ENCODE measurements around the gene KLHL12. TPM values are rescaled to one million over a fixed set of nuclear protein-coding genes. Genes with fewer than 3 reads are reported as not detected.

Gene KLHL12
- total and polyA plus RNA-seq, 10 of the 15 experiments (the other 5 are each of a cell fraction or from before 2014, with no cell fraction given), result 16.0 to 53.8 (median 30.3) TPM

DNA sequence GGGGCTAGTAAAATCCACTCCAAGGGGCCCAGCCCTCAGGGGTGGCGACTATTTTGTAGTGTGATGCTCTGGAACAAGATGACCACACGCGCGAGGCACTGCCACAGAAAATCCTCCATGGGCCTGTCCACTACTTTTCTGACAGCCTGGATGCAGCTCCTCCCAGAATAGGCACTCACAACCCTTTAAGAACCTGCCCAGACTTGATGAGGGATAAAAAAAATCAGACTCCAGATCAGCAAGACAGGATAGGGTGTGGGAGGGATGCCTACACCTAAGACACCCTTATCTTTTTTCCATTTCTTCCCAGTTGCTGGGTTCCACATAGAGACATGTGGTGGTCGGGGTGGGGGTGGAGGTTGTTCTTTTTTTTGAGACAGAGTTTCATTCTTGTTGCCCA is 82.8 kb downstream of the KLHL12 start:
- intact Hi-C loops (cut with micrococcal nuclease; ENCODE audit: unreplicated experiment), result no loop called here
- in situ Hi-C loops (cut with MboI), result no loop called here
- DNase-seq (ENCODE audit: low read depth, low spot score) (no peak), ATAC-seq (no peak), FAIRE-seq (no peak)
- Histone ChIP-seq H3K4me3 (no peak overlapping the region), H3K27ac (ENCODE audit: control insufficient read depth, insufficient read depth) (no peak overlapping the region), H3K36me3 (ENCODE audit: control insufficient read depth in 2 of 2, insufficient read depth in 2 of 2, low read length in 1 of 2) (no peaks in the 10 kb centered on the region), H3K9ac (ENCODE audit: control insufficient read depth, insufficient read depth, low read length) (no peak overlapping the region), H3K4me2 (ENCODE audit: control insufficient read depth, insufficient read depth) (no peak overlapping the region), H3K79me2 (ENCODE audit: control insufficient read depth, insufficient read depth, low read length) (no peaks in the 10 kb centered on the region), H4K20me1 (ENCODE audit: control insufficient read depth, insufficient read depth) (no peaks in the 10 kb centered on the region), H2AFZ (ENCODE audit: control insufficient read depth, low read depth, low read length) (no peak overlapping the region), H3K9me3 (replicated peaks; ENCODE audit: control insufficient read depth, insufficient read depth, low read length) (no peaks in the 10 kb centered on the region), H3K27me3 (replicated peaks in 1 of 2; ENCODE audit: control insufficient read depth in 2 of 2, insufficient read depth in 2 of 2, low read length in 1 of 2) (no peaks in the 10 kb centered on the region), H3K4me1 (ENCODE audit: control insufficient read depth, insufficient read depth, low read length) (peaks cover 3% of the 10 kb centered on the region; the same call in 1 of the 2 replicates)
- ChIA-PET SMC1A (ENCODE audit: uncharacterized antibody, unreplicated experiment) (no interaction called here), POLR2A (no interaction called here), CTCF (no interaction called here), RAD21 (ENCODE audit: unreplicated experiment) (no interaction called here)
- BruUV-seq (replicated peaks), result no TSS peak
- 65% methylated on average over 5 of the region's 5 CpGs for WGBS (ENCODE audit: insufficient coverage, insufficient replicate concordance, low lambda C conversion rate, missing lambda C conversion rate)
- no peak for TF ChIP-seq MXI1 (IDR thresholded peaks at IDR 0.05; ENCODE audit: low read depth, low read length)
- no peak for TF ChIP-seq RAD51 (IDR thresholded peaks at IDR 0.05)
- no peak for TF ChIP-seq POLR2A (IDR thresholded peaks at IDR 0.05; ENCODE audit: low read depth, low read length)
- TF ChIP-seq, protein P1, sequence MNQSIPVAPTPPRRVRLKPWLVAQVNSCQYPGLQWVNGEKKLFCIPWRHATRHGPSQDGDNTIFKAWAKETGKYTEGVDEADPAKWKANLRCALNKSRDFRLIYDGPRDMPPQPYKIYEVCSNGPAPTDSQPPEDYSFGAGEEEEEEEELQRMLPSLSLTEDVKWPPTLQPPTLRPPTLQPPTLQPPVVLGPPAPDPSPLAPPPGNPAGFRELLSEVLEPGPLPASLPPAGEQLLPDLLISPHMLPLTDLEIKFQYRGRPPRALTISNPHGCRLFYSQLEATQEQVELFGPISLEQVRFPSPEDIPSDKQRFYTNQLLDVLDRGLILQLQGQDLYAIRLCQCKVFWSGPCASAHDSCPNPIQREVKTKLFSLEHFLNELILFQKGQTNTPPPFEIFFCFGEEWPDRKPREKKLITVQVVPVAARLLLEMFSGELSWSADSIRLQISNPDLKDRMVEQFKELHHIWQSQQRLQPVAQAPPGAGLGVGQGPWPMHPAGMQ (IDR thresholded peaks at IDR 0.05; ENCODE audit: borderline replicate concordance), result no peak
- TF ChIP-seq YY1 (IDR thresholded peaks at IDR 0.05; ENCODE audit: low read depth, low read length), result no peak
- TF ChIP-seq STAT3 (IDR thresholded peaks at IDR 0.05; ENCODE audit: low read depth, low read length), result no peak
- TF ChIP-seq, protein P2, sequence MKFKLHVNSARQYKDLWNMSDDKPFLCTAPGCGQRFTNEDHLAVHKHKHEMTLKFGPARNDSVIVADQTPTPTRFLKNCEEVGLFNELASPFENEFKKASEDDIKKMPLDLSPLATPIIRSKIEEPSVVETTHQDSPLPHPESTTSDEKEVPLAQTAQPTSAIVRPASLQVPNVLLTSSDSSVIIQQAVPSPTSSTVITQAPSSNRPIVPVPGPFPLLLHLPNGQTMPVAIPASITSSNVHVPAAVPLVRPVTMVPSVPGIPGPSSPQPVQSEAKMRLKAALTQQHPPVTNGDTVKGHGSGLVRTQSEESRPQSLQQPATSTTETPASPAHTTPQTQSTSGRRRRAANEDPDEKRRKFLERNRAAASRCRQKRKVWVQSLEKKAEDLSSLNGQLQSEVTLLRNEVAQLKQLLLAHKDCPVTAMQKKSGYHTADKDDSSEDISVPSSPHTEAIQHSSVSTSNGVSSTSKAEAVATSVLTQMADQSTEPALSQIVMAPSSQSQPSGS (IDR thresholded peaks at IDR 0.05; ENCODE audit: low read length), result no peak
